Activated CD4-positive, alpha-beta memory T cell treated with anti-CD3 and anti-CD28 coated beads for 36 hours (primary cell): ENCODE measurements around the gene CRTC3. TPM values are rescaled to one million over a fixed set of nuclear protein-coding genes. Genes with fewer than 3 reads are reported as not detected.
A peak's percentile ranks its signal among the peaks of the same experiment; 100 is the strongest.
"Not testable (repeated sequence)": the region's sequence is repeated elsewhere in the genome, so short reads cannot be mapped to it uniquely, and the experiment has no call there.

Experiments used
- CTCF ChIA-PET: fragments of 350-600 bp; sonication (Branson Sonifier 250); formaldehyde crosslinking; loops from one replicate; lab custom pipeline; 2021; ENCODE audit warnings: antibody characterized with exemption, inconsistent platforms; lab: Charles Lee
- POLR2A ChIA-PET: fragments of 350-600 bp; sonication (Branson Sonifier 250); formaldehyde crosslinking; loops from one replicate; lab custom pipeline; 2021; ENCODE audit warnings: antibody characterized with exemption; lab: Charles Lee
- DNase-seq: peaks from one replicate; pipeline ENCODE4 v3.0.0-alpha.2; 2020
- H3K27ac Mint-ChIP-seq: one replicate; pipeline ENCODE4 v1.8.0; 2021; ENCODE audit warnings: mixed read lengths
- H3K27me3 Mint-ChIP-seq: one replicate; pipeline ENCODE4 v1.8.0; 2021; ENCODE audit warnings: mixed read lengths
- H3K36me3 Mint-ChIP-seq: one replicate; pipeline ENCODE4 v1.8.0; 2021; ENCODE audit warnings: mixed read lengths
- H3K4me1 Mint-ChIP-seq: one replicate; pipeline ENCODE4 v1.8.0; 2021; ENCODE audit warnings: low read depth, mixed read lengths
- H3K4me3 Mint-ChIP-seq: one replicate; pipeline ENCODE4 v1.8.0; 2021; ENCODE audit warnings: mild to moderate bottlenecking, mixed read lengths
- H3K9me3 Mint-ChIP-seq: one replicate; pipeline ENCODE4 v1.8.0; 2021; ENCODE audit warnings: mixed read lengths
- intact Hi-C: fragments of 100-400 bp; cut with micrococcal nuclease; formaldehyde crosslinking; loops from one replicate; pipeline ENCODE4 v1.15.1; 2023
- total RNA-seq, 2 experiments: library from RNA; stranded (reverse); gene quantifications; one replicate each; pipeline ENCODE4 v1.2.3, GENCODE V29; 2021

CRTC3 gene
- total RNA-seq, 2 experiments from 2014 or later = 34.7 to 37.8 TPM

- Mint-ChIP-seq H3K4me3 (peak overlapping the region; percentile 2), H3K27me3 (peaks cover 30% of the 10 kb centered on the region), H3K4me1 (peaks cover 18% of the 10 kb centered on the region), H3K36me3 (no peaks in the 10 kb centered on the region), H3K27ac (peak overlapping the region; percentile 7), H3K9me3 (no peaks in the 10 kb centered on the region)
- CTCF ChIA-PET = interaction anchor here (1.8 kb wide), 1 partner anchor 19 kb away, joined by 7 read pairs; no protein-coding TSS in a partner anchor
- no peak for DNase-seq
- POLR2A ChIA-PET = no interaction called here
- intact Hi-C loops = no loop called here
Observed at GRCh38 chr15:90667073-90667754, 137.5 kb downstream of the CRTC3 start.

- POLR2A ChIA-PET, intact Hi-C loops, H3K9me3 Mint-ChIP-seq, H3K27ac Mint-ChIP-seq, H3K4me3 Mint-ChIP-seq, H3K36me3 Mint-ChIP-seq: not testable (repeated sequence)
- peak; percentile 7 for DNase-seq
- H3K4me1 Mint-ChIP-seq = peaks cover 16% of the 10 kb centered on the region
- H3K27me3 Mint-ChIP-seq = peaks cover 26% of the 10 kb centered on the region
- CTCF ChIA-PET = interaction anchor here (1.8 kb wide), 1 partner anchor 20 kb away, joined by 7 read pairs; no protein-coding TSS in a partner anchor
Observed at GRCh38 chr15:90667755-90668345, 138.1 kb downstream of the CRTC3 start.

DNA sequence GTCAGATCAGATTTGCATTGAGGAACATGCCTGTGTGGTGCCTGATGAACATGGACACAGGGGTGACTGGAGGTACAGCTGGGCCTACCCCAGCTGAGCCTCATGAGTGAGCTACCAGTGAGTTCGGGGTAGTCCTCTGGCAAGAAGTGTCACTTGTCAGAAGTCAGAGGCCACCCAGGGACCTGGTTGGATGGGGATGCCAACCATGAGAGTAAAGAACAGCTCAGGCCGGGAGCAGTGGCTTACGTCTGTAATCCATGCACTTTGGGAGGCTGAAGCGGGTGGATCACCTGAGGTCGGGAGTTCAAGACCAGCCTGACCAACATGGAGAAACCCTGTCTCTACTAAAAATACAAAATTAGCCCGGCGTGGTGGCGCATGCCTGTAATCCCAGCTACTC is 140.9 kb downstream of the CRTC3 start:
- H3K9me3 Mint-ChIP-seq = not testable (repeated sequence)

GRCh38 chr15:90671216-90671615 is 141.5 kb downstream of the CRTC3 start:
- Mint-ChIP-seq H3K27me3 (peaks cover 9% of the 10 kb centered on the region), H3K4me3 (no peak overlapping the region), H3K4me1 (peaks cover 5% of the 10 kb centered on the region), H3K36me3 (no peaks in the 10 kb centered on the region), H3K9me3 (no peaks in the 10 kb centered on the region), H3K27ac (no peak overlapping the region)
- ChIA-PET POLR2A (no interaction called here), CTCF (interaction anchor here (1.2 kb wide), 1 partner anchor 215 kb away, joined by 3 read pairs; no protein-coding TSS in a partner anchor)
- intact Hi-C loops = no loop called here
- no peak for DNase-seq

More for the DNA sequence above, 140.9 kb downstream of the CRTC3 start:
- H3K36me3 Mint-ChIP-seq, POLR2A ChIA-PET, intact Hi-C loops, H3K4me3 Mint-ChIP-seq, H3K4me1 Mint-ChIP-seq, H3K27ac Mint-ChIP-seq, DNase-seq: not testable (repeated sequence)
- CTCF ChIA-PET = interaction anchor here (1.2 kb wide), 1 partner anchor 216 kb away, joined by 3 read pairs; no protein-coding TSS in a partner anchor
- H3K27me3 Mint-ChIP-seq = peaks cover 12% of the 10 kb centered on the region

DNA sequence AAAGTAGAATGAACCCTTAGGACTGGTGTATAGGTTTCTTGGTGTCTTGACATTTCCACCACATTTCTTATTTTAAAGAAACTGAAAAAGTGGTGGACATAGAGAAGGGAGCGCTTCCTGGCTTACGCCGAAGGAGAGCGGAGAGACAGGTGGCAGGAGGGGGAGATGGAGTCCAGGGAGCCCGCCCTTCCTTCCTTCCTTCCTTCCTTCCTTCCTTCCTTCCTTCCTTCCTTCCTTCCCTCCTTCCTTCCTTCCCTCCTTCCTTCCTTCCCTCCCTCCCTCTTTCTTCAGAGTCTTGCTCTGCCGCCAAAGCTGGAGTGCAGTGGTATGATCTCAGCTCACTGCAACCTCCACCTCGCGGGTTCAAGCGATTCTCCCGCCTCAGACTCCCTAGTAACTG is 143.6 kb downstream of the CRTC3 start:
- H3K4me3 Mint-ChIP-seq, H3K36me3 Mint-ChIP-seq, intact Hi-C loops, H3K9me3 Mint-ChIP-seq, H3K27me3 Mint-ChIP-seq, DNase-seq, POLR2A ChIA-PET, H3K27ac Mint-ChIP-seq: not testable (repeated sequence)
- CTCF ChIA-PET = interaction anchor here (1.5 kb wide), 1 partner anchor 26 kb away, joined by 4 read pairs; no protein-coding TSS in a partner anchor
- peaks cover 11% of the 10 kb centered on the region for H3K4me1 Mint-ChIP-seq

DNA sequence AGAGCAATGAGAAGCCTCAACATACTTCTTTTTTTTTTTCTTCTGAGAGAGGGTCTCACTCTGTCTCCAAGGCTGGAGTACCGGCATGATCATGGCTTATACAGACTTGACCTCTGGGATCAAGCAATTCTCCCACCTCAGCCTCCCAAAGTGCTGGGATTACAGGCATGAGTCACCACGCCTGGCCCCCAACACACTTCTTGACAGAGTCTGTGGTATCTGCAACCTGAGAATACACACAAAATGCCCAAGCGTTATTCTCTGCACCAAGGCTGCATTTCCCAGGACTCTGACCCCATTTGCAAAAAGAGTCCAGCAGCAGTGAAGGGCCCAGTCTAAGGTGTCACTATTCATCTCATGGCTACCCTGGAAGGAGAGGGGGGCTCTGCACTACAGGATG is 144.8 kb downstream of the CRTC3 start:
- no peak overlapping the region for H3K27ac Mint-ChIP-seq
- ChIA-PET POLR2A (no interaction called here), CTCF (no interaction called here)
- no peaks in the 10 kb centered on the region for H3K36me3 Mint-ChIP-seq
- peaks cover 1% of the 10 kb centered on the region for H3K27me3 Mint-ChIP-seq
- no peak for DNase-seq
- no peaks in the 10 kb centered on the region for H3K9me3 Mint-ChIP-seq
- H3K4me1 Mint-ChIP-seq = peaks cover 21% of the 10 kb centered on the region
- no peak overlapping the region for H3K4me3 Mint-ChIP-seq
- intact Hi-C loops = no loop called here

- intact Hi-C loops = no loop called here
- H3K9me3 Mint-ChIP-seq = no peaks in the 10 kb centered on the region
- no peak for DNase-seq
- POLR2A ChIA-PET = no interaction called here
- CTCF ChIA-PET = interaction anchor here (2.5 kb wide), 1 partner anchor 210 kb away, joined by 12 read pairs; no protein-coding TSS in a partner anchor
- H3K4me3 Mint-ChIP-seq = no peak overlapping the region
- no peaks in the 10 kb centered on the region for H3K36me3 Mint-ChIP-seq
- peaks cover 29% of the 10 kb centered on the region for H3K4me1 Mint-ChIP-seq
- H3K27me3 Mint-ChIP-seq = no peaks in the 10 kb centered on the region
- H3K27ac Mint-ChIP-seq = no peak overlapping the region
Observed at GRCh38 chr15:90675464-90675863, 145.7 kb downstream of the CRTC3 start.

DNA sequence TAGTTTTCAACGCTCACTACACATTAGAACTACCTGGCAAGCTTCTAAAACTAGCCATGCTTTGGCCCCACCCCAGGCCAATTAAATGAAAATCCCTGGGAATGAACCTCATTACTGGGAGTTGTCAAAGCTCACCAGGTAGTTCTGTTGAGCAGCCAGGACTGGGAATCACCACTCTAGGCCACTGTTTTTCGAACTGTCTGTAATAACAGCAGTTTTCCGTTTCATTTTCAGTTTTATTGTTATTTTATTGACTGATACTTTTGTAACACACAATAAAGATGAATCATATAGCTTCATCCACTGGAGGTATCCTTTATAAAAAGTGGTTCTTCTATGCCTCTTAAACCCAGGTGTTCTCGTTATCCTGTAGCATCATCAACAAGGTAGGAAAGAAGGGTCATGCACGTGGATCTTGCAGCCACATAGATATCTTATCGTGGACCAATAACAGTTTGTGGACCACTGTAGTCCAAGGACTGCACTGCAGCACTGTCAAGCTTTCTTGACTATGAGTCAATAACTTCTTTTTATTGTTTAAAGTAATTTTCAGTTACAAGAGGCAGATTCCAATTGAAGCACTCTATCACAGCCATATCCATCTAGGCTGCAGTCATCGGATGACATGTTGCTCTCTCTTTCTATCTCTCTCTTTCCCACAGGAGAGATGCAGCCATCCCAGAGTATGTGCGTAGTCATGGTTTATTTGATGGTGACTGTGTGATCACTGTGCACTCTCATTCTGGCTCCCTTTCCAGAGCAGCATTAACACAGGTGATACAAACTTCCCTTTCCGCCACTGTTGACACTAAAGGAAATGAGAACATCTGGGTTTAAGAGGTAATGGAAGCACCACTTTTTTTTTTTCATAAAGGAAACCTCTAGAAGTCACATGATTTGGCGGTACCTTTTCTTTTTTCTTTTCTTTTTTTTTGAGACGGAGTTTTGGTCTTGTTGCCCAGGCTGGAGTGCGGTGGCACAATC is 148.4 kb downstream of the CRTC3 start:
- H3K9me3 Mint-ChIP-seq = no peaks in the 10 kb centered on the region
- H3K4me1 Mint-ChIP-seq = peaks cover 31% of the 10 kb centered on the region
- intact Hi-C loops = loop anchor here (1.0 kb wide), 3 partner anchors 8 to 18 kb away; no protein-coding TSS in a partner anchor
- ChIA-PET CTCF (interaction anchor here (0.8 to 2.5 kb wide), 7 partner anchors 8 to 252 kb away, joined by 3 to 12 read pairs (median 4); no protein-coding TSS in a partner anchor), POLR2A (interaction anchor here (0.6 to 1.0 kb wide), 4 partner anchors 9 to 39 kb away, joined by 3 read pairs; partner anchors contain the start of gene BLM)
- peak; percentile 25 for DNase-seq
- peak overlapping the region; percentile 82 for H3K27ac Mint-ChIP-seq
- H3K27me3 Mint-ChIP-seq = no peaks in the 10 kb centered on the region
- H3K4me3 Mint-ChIP-seq = peak overlapping the region; percentile 43
- no peaks in the 10 kb centered on the region for H3K36me3 Mint-ChIP-seq

DNA sequence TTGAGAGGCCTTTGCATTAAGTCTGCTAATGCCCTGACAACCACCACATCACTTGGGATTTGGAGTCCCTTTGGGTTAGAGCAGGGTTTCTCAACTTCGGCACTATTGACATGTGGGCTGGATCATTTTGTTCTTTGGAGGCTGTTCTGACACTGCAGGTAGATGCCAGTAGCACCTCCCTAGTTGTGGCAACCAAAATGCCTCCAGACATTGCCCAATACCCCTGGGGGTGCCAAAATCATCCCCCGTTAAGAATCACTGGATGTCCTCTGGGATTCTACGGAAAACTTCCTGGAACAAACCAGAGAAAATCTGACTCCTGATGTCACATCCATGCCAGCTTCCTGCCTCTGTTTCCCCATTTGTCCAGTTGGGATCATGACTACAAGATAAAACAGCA is 150.2 kb downstream of the CRTC3 start:
- Mint-ChIP-seq H3K27ac (no peak overlapping the region), H3K36me3 (no peaks in the 10 kb centered on the region), H3K9me3 (no peaks in the 10 kb centered on the region), H3K4me1 (peaks cover 31% of the 10 kb centered on the region), H3K4me3 (no peak overlapping the region), H3K27me3 (no peaks in the 10 kb centered on the region)
- intact Hi-C loops = loop anchor here (10.0 kb wide), 1 partner anchor 85 kb away; no protein-coding TSS in a partner anchor
- ChIA-PET POLR2A (no interaction called here), CTCF (no interaction called here)
- DNase-seq = no peak

- DNase-seq = peak; percentile 21
- Mint-ChIP-seq H3K27ac (peak overlapping the region; percentile 38), H3K36me3 (no peaks in the 10 kb centered on the region), H3K9me3 (no peaks in the 10 kb centered on the region), H3K4me3 (no peak overlapping the region), H3K4me1 (peaks cover 33% of the 10 kb centered on the region), H3K27me3 (peaks cover 2% of the 10 kb centered on the region)
- CTCF ChIA-PET = no interaction called here
- POLR2A ChIA-PET = no interaction called here
- intact Hi-C loops = loop anchor here (10.0 kb wide), 1 partner anchor 86 kb away; no protein-coding TSS in a partner anchor
Observed at GRCh38 chr15:90680371-90680935, 150.7 kb downstream of the CRTC3 start.

DNA sequence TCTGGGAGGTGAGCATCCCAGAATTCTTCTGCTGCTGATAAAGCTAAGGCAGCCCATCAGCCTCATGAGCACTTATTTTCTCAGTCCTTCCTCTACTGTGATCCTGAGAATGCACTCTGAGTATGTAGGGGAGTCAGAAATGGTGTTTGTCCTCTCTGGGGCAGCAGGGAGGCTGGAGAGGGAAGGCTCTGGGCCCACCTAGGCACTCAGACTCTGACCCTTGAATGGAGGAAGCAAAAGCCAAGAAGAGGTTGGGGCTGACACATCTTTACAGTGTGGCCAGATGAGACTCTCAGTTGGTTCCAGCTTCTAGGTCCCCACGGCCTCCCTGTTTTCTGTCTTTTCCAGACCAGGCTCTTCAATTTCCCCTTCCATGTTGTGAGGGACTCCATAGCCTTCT is 151.3 kb downstream of the CRTC3 start:
- Mint-ChIP-seq H3K36me3 (no peaks in the 10 kb centered on the region), H3K9me3 (no peaks in the 10 kb centered on the region), H3K4me1 (peaks cover 35% of the 10 kb centered on the region), H3K4me3 (no peak overlapping the region), H3K27ac (no peak overlapping the region), H3K27me3 (peaks cover 3% of the 10 kb centered on the region)
- no peak for DNase-seq
- intact Hi-C loops = loop anchor here (10.0 kb wide), 1 partner anchor 86 kb away; no protein-coding TSS in a partner anchor
- POLR2A ChIA-PET = no interaction called here
- CTCF ChIA-PET = no interaction called here
